SIG-M5 treated with dmso at 0.1 percent for 504 hours (cell line): Measurements from ENCODE around the gene MEX3A.
"Not testable (repeated sequence)": the region's sequence is repeated elsewhere in the genome, so short reads cannot be mapped to it uniquely, and the experiment has no call there.

Source experiments
- DNase-seq: peaks from one replicate; lab custom pipeline; 2025; ENCODE audit not compliant: unreplicated experiment; lab: John Stamatoyannopoulos, UW

MEX3A gene

GRCh38 chr1:156056326-156056849, 25.9 kb downstream of the MEX3A start:
- DNase-seq: no peak

DNA sequence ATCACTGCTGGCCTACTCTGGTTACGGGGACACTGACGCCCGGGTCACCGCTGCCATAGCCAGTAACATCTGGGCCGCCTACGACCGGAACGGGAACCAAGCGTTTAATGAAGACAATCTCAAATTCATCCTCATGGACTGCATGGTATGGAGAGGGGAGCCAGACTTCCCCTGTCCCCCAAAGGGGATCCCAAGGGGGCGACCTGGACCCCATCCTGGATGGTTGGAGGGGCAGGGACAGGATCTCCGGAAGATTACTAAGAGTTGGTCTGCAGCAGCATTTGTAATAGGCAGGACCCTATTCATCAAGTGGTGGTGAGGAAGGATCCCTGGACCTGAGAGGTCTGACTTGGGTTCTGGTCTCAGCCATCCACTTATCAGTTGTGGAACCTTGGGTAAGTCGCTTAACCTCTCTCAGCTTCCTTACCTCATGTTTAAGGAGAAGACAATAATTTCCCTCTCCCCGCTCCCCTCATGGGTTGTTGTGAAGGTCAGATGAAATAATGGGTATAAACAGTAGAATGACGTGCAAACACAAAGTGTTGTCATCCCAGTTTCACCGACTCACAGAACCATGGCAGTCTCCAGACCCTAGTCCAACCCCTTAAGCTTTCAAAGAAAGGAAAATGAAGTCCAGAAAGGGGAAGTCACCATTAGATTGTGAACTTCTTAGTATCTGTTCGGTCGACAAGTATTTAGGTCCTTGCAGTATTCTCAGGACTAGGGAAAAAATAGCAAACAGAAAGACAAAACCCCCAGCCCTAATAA, 26.8 kb downstream of the MEX3A start:
- DNase-seq: peak; percentile 82

GRCh38 chr1:156054500-156055280, 27.6 kb downstream of the MEX3A start, which contains the start of gene LAMTOR2:
TSS of gene LAMTOR2 (plus strand) at chr1:156054782. CDS start at chr1:156054890, 108 bp downstream.
- DNase-seq: peak; percentile 100

DNA sequence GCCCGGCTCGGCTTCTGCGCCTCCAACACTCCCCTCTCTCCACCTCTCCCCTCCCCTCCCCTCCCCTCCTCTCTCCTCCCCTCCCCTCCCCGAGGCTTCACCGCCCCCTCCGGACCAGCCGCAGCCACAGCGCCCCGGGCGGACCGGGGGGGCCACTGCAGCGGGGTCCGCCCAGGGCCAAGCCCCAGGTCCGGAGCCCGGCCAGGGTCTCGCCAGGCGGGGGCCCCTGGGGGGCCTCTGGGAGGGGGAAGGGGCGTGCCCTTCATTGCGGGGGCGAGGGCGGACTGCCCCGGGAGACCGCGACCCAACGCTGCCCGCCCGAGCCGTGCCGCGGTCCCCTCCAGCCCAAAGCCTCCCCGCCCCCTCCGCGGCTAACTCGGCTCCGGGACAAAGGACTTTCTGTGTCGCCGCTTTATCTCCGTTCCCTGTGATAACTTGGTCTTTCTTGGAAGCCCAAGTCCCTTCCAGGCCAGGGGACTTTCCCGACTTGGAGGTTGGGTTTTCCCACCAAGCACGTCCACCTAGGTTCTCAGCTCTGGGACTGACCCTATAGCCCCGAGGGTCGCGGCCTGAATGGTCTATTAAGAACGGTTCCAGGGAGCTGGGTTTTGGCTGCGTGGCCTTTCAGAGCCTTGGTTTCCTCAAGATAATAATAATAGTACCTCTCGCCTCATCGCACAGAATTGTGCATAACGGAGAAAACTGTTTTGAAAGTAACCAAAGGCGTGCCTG, 28.3 kb downstream of the MEX3A start, which contains the start of gene UBQLN4:
TSS of gene UBQLN4 (minus strand) at position 31 of the 732 bp plus-strand sequence. CDS start 97 bp downstream, outside the sequence.
- peak; percentile 90 for DNase-seq

GRCh38 chr1:156052862-156053767, 29.1 kb downstream of the MEX3A start:
- peak; percentile 78 for DNase-seq

GRCh38 chr1:156051011-156051725, 31.1 kb downstream of the MEX3A start:
- DNase-seq: no peak

- DNase-seq: no peak
These were observed 31.9 kb downstream of the MEX3A start for GRCh38 chr1:156050376-156050775.

DNA sequence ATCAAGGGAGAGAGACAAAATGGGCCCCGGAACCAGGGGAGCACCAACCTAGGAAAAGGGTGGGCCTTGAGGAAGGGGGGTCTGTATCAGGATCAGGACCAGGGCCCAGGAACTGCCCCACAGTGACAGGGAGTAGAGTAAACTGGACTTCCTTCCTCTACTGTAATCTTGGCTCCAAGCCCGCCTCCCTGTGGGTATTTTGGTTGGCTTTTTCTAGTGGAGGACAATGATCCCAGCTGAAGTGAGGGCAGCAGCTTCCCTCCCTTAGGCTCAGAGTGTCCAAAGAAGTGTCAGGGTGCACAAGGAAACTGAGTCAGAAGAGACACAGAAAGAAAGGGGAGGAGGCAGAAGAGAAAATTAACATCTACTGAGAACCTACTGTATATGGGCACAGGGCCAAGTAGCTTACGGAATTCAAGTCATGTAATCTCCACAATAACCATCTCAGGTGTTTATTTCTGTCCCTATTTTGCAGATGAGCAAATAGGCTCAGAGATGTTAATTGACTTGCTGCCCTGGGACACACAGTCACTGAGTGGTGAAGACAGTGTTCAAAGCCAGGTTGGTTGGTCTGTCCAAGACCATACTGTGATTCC, 33.5 kb downstream of the MEX3A start:
- no peak for DNase-seq

GRCh38 chr1:156045076-156045475, 37.2 kb downstream of the MEX3A start:
- DNase-seq: no peak

DNA sequence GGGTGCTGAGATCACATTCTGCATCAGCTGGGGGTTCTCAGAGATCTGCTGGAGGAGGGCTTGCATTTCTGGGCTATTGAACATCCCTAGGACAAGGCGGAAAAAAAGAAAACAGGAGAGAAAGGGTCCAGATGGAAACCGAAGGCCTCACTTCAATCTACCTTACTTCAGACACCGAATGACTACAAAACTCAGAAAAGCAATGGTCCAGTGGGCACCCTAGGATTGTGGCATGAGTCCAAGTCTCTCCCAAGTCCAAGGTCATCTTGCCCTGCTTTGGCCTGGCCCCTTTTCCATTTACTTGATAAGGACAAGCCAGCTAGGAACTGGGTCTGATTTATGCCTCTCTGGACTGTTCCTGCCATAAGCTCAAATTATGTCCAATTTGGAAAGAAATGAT, 39.4 kb downstream of the MEX3A start:
- DNase-seq: no peak

GRCh38 chr1:156034991-156035390, 47.3 kb downstream of the MEX3A start:
- DNase-seq: not testable (repeated sequence)

GRCh38 chr1:156033011-156033410, 49.3 kb downstream of the MEX3A start:
- DNase-seq: no peak

- no peak for DNase-seq
These were observed 55.7 kb downstream of the MEX3A start for GRCh38 chr1:156026588-156026987.

- DNase-seq: peak; percentile 77
These were observed 56.4 kb downstream of the MEX3A start for GRCh38 chr1:156025876-156026275.

DNA sequence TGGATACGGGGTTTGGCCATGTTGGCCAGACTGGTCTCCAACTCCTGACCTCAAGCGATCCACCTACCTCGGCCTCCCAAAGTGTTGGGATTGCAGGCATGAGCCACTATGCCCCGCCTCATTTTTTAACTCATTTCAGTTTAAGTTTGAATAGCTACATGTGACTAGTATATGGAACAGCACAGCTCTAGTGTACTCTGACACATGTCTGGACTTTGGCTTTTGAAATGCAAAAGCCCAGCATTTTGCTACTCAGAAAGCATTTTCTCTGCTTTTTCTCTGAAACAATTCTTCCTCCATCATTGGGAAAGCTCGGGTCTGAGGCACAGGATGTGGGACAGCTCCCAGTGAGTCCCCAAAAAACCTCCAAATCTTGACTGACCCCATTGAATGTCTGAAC, 57.5 kb downstream of the MEX3A start:
- no peak for DNase-seq
